DND-41 (cell line): Measurements from ENCODE around the gene BFSP2.

Source experiments
- CTCF ChIP-seq: IDR thresholded peaks from 2 replicates; pipeline ENCODE4 v1.5.1; 2012; ENCODE audit warnings: borderline replicate concordance, low read length, moderate library complexity, mild to moderate bottlenecking; ENCODE audit not compliant: poor library complexity, severe bottlenecking; ENCODE audit errors: extremely low read depth
- EZH2 ChIP-seq: IDR thresholded peaks from 3 replicates; pipeline ENCODE4 v1.6.1; 2012; ENCODE audit warnings: borderline replicate concordance, low read depth, mild to moderate bottlenecking, moderate library complexity, low read length, inconsistent platforms; ENCODE audit not compliant: severe bottlenecking

- TF ChIP-seq CTCF (no peak), EZH2 (no peak)
Observed at GRCh38 chr3:133504736-133505135, 104.9 kb downstream of the BFSP2 start.
